A204.1 (cell line): Measurements from ENCODE around the gene OTOA.
"Not testable (repeated sequence)": the region's sequence is repeated elsewhere in the genome, so short reads cannot be mapped to it uniquely, and the experiment has no call there.

Source experiments
- FAIRE-seq: peaks from 2 replicates; lab custom pipeline; 2012; peaks lifted over from hg19 to GRCh38; lab: Jason Lieb, UNC

OTOA gene

GRCh38 chr16:21722771-21723455, 59.1 kb downstream of the OTOA start:
- no peak for FAIRE-seq

GRCh38 chr16:21723532-21723931, 59.8 kb downstream of the OTOA start:
- no peak for FAIRE-seq

GRCh38 chr16:21727344-21727743, 63.6 kb downstream of the OTOA start:
- FAIRE-seq = no peak

GRCh38 chr16:21731233-21731632, 67.5 kb downstream of the OTOA start:
- FAIRE-seq = not testable (repeated sequence)

- FAIRE-seq = not testable (repeated sequence)
Measured at GRCh38 chr16:21740637-21741036, 76.9 kb downstream of the OTOA start.

GRCh38 chr16:21756192-21757079, 92.7 kb downstream of the OTOA start:
- not testable (repeated sequence) for FAIRE-seq

GRCh38 chr16:21757080-21757671, 93.4 kb downstream of the OTOA start:
- not testable (repeated sequence) for FAIRE-seq

- not testable (repeated sequence) for FAIRE-seq
Measured at GRCh38 chr16:21768280-21768679, 104.5 kb downstream of the OTOA start.

GRCh38 chr16:21768810-21769209, 105.0 kb downstream of the OTOA start:
- not testable (repeated sequence) for FAIRE-seq

GRCh38 chr16:21769284-21769683, 105.5 kb downstream of the OTOA start:
- FAIRE-seq = not testable (repeated sequence)

GRCh38 chr16:21770584-21770983, 106.8 kb downstream of the OTOA start:
- not testable (repeated sequence) for FAIRE-seq

GRCh38 chr16:21772547-21773206, 108.9 kb downstream of the OTOA start:
- not testable (repeated sequence) for FAIRE-seq

GRCh38 chr16:21773207-21773553, 109.4 kb downstream of the OTOA start:
- FAIRE-seq = not testable (repeated sequence)

GRCh38 chr16:21780525-21780924, 116.8 kb downstream of the OTOA start:
- FAIRE-seq = not testable (repeated sequence)

- FAIRE-seq = not testable (repeated sequence)
Measured at GRCh38 chr16:21790506-21790905, 126.7 kb downstream of the OTOA start.

GRCh38 chr16:21793310-21793709, 129.5 kb downstream of the OTOA start:
- not testable (repeated sequence) for FAIRE-seq

GRCh38 chr16:21798601-21799000, 134.8 kb downstream of the OTOA start:
- not testable (repeated sequence) for FAIRE-seq

- not testable (repeated sequence) for FAIRE-seq
Measured at GRCh38 chr16:21801538-21802374, 138.0 kb downstream of the OTOA start.

GRCh38 chr16:21802375-21802663, 138.6 kb downstream of the OTOA start:
- not testable (repeated sequence) for FAIRE-seq
